ENCODE measurements around the gene BRIX1. TPM values are rescaled to one million over a fixed set of nuclear protein-coding genes. Genes with fewer than 3 reads are reported as not detected.

The BRIX1 gene
- total and polyA plus RNA-seq, 2 experiments from 2014 or later, result 72.6 to 171 TPM

DNA sequence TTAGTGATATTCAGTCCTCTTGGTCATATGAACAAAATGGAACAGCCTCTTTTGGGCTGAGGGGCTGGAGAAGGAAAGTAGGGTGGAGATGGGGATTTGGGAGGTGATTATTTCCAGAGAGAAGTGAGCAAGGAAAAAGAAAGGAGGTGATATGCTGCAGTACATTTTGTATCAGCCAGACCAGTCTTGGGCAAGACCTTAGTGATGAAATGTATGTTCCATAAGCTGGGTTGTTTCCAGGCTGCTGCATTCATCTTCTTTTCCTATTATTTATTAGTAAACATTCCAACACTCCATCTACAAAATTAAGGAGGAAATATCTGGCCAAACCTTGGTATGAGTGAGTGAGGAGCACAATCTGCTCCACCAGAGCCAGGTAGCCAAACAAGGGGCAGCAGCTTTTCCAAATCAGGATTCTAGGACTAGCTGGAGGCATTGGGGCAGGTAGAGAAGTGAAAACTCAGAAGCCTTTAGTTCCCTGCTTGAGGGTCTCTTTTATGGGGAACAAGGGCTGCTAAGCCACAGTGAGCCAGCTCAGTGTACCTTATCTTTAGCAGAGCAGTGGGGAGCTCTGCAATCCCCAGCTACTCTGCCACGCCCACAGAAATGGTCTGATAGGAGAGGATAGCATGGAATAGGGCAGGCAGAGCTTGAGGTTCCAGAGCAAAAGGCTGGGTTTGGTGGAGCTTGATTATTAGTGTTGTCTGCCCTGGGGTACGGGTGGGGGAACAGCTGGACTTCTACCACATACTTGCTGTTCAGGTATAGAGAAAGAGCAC is 19.7 kb upstream of the BRIX1 start:
- Histone ChIP-seq H3K36me3 (ENCODE audit: insufficient read depth) (no peaks in the 10 kb centered on the region), H3K79me2 (replicated peaks; ENCODE audit: insufficient read depth) (no peaks in the 10 kb centered on the region), H3F3A (replicated peaks; ENCODE audit: low read depth) (0 out of 2 replicates have a peak, but pooled peaks cover 2% of the 10 kb centered on the region), H3K4me2 (no peak overlapping the region), H3K4me3 (no peak overlapping the region), H3K4me1 (ENCODE audit: insufficient read depth) (peaks cover 18% of the 10 kb centered on the region; the same call in 1 of the 2 replicates), H3K9me2 (ENCODE audit: insufficient read depth) (no peaks in the 10 kb centered on the region), H3K27ac (ENCODE audit: low read depth) (no peak overlapping the region), H4K20me1 (replicated peaks; ENCODE audit: insufficient read depth) (no peaks in the 10 kb centered on the region), H2AFZ (no peak overlapping the region), H3K27me3 (ENCODE audit: insufficient read depth) (no peaks in the 10 kb centered on the region)
- Mint-ChIP-seq H3K9me3 (no peaks in the 10 kb centered on the region), H3K4me3 (no peak overlapping the region), H3K36me3 (ENCODE audit: low read depth) (no peaks in the 10 kb centered on the region), H3K4me1 (peaks cover 18% of the 10 kb centered on the region), H3K27me3 (ENCODE audit: insufficient read depth, low read depth, poor library complexity) (no peaks in the 10 kb centered on the region), H3K27ac (0 out of 2 replicates have a peak overlapping the region, but pooled peaks have one; percentile 19)
- ATAC-seq, result peak; percentile 37; the same call in 1 of the 3 replicates
- no peak for DNase-seq (ENCODE audit: low spot score)
- no peak for TF ChIP-seq CTCF (conservative IDR thresholded peaks at IDR 0.05; ENCODE audit: low read depth in 2 of 2)
- TF ChIP-seq EZH2 (IDR thresholded peaks at IDR 0.05; ENCODE audit: low read depth, unreplicated experiment), result no peak
- TF ChIP-seq NANOG (IDR thresholded peaks at IDR 0.05; ENCODE audit: borderline replicate concordance), result no peak
- TF ChIP-seq ETS1 (IDR thresholded peaks at IDR 0.05), result no peak
- no peak for TF ChIP-seq STAT1 (IDR thresholded peaks at IDR 0.05; ENCODE audit: unreplicated experiment)
- no peak for TF ChIP-seq POLR2AphosphoS5 (IDR thresholded peaks at IDR 0.05; ENCODE audit: low read depth)
- no peak for TF ChIP-seq JUNB (IDR thresholded peaks at IDR 0.05; ENCODE audit: unreplicated experiment)
- TF ChIP-seq ZNF331 (CRISPR knock-in tag; IDR thresholded peaks at IDR 0.05; ENCODE audit: low read depth), result no peak
- no peak for TF ChIP-seq ZNF114 (CRISPR knock-in tag; IDR thresholded peaks at IDR 0.05)

GRCh38 chr5:34897646-34898045 is 17.9 kb upstream of the BRIX1 start:
- Histone ChIP-seq H4K20me1 (replicated peaks; ENCODE audit: insufficient read depth) (no peaks in the 10 kb centered on the region), H3K4me3 (no peak overlapping the region), H3K79me2 (replicated peaks; ENCODE audit: insufficient read depth) (no peaks in the 10 kb centered on the region), H3K27ac (ENCODE audit: low read depth) (no peak overlapping the region), H3K4me2 (no peak overlapping the region), H3F3A (replicated peaks; ENCODE audit: low read depth) (0 out of 2 replicates have a peak, but pooled peaks cover 2% of the 10 kb centered on the region), H3K27me3 (ENCODE audit: insufficient read depth) (no peaks in the 10 kb centered on the region), H3K4me1 (ENCODE audit: insufficient read depth) (peaks cover 18% of the 10 kb centered on the region; the same call in 1 of the 2 replicates), H2AFZ (no peak overlapping the region), H3K36me3 (ENCODE audit: insufficient read depth) (no peaks in the 10 kb centered on the region), H3K9me2 (ENCODE audit: insufficient read depth) (no peaks in the 10 kb centered on the region)
- no peak for ATAC-seq
- Mint-ChIP-seq H3K27me3 (ENCODE audit: insufficient read depth, low read depth, poor library complexity) (peaks cover 3% of the 10 kb centered on the region), H3K27ac (no peak overlapping the region), H3K9me3 (no peaks in the 10 kb centered on the region), H3K4me3 (no peak overlapping the region), H3K36me3 (ENCODE audit: low read depth) (peaks cover 5% of the 10 kb centered on the region; the same call in 1 of the 3 replicates), H3K4me1 (peaks cover 15% of the 10 kb centered on the region; the same call in 2 of the 3 replicates)
- no peak for DNase-seq (ENCODE audit: low spot score)
- no peak for TF ChIP-seq ZNF331 (CRISPR knock-in tag; IDR thresholded peaks at IDR 0.05; ENCODE audit: low read depth)
- TF ChIP-seq JUNB (IDR thresholded peaks at IDR 0.05; ENCODE audit: unreplicated experiment), result no peak
- TF ChIP-seq EZH2phosphoT487 (IDR thresholded peaks at IDR 0.05; ENCODE audit: unreplicated experiment), result no peak
- TF ChIP-seq CREB1 (CRISPR knock-in tag; IDR thresholded peaks at IDR 0.05; ENCODE audit: low read depth), result no peak
- TF ChIP-seq POLR2AphosphoS5 (IDR thresholded peaks at IDR 0.05; ENCODE audit: low read depth), result no peak
- no peak for TF ChIP-seq EZH2 (IDR thresholded peaks at IDR 0.05; ENCODE audit: low read depth, unreplicated experiment)
- TF ChIP-seq CTCF (conservative IDR thresholded peaks at IDR 0.05; ENCODE audit: low read depth in 2 of 2), result no peak
- TF ChIP-seq REST (IDR thresholded peaks at IDR 0.05; ENCODE audit: unreplicated experiment), result no peak
- TF ChIP-seq ETS1 (IDR thresholded peaks at IDR 0.05), result no peak
- no peak for TF ChIP-seq ZNF114 (CRISPR knock-in tag; IDR thresholded peaks at IDR 0.05)
